ENCODE data around the gene PDCD11. TPM values are rescaled to one million over a fixed set of nuclear protein-coding genes. Genes with fewer than 3 reads are reported as not detected.

Gene PDCD11
- total and polyA plus RNA-seq, 3 experiments from 2014 or later = 16.4 to 91.3 (median 88.5) TPM

DNA sequence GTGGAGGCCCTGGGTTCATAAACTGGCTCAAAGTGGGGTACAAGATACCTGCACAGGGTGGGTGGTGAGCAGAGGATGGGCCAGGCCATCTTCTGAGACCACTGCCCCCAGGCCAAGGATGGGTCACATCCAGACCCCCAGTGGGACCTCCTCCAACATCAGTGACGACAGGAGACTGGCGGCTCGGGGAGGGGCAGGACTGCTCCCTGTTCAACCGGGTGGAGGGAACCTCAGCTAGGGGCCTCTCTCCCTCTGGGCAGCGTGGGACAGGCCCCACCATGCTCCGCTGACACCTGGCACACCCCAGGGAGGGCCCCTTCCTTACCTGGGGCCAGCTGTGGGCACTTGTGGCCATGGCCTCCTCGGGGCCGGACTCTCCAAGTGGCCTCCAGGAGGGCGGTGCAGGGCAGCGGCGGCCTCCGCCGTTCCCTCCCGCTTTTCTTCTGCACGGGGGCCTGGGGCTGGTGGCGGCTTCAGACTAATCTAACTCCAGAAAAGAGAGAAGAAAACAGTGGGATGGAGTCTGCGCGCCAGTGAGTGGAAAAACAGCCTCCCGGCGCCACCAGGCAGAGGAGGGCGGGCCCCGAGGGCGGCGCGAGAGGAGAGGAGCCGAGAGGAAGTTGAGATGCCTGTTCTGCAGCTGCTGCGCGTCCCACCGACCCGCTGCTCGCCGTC is 55.5 kb downstream of the PDCD11 start, which contains the start of gene CALHM2:
TSS of gene CALHM2 (minus strand) at position 540 of the 675 bp plus-strand sequence. CDS start 2,429 bp downstream, outside the sequence.
- POLR2A ChIA-PET = interaction anchor here (0.8 to 3.8 kb wide), 4 partner anchors 8 to 34 kb away, joined by 3 to 25 read pairs (median 4); no protein-coding TSS in a partner anchor
- H3K9me3 ChIP-seq (ENCODE audit: low read length) = no peaks in the 10 kb centered on the region
- H3K4me3 ChIP-seq (ENCODE audit: low read length) = peak within 1 kb of the TSS; percentile 78
- H3K27ac ChIP-seq (ENCODE audit: low read depth, low read length) = peak within 1 kb of the TSS; percentile 61
- peaks cover 30% of the 10 kb centered on the region for H3K4me1 ChIP-seq (ENCODE audit: insufficient read depth, low read length)
- CTCF ChIA-PET = interaction anchor here (0.6 to 5.9 kb wide), 10 partner anchors 14 to 36 kb away, joined by 3 to 30 read pairs (median 8); no protein-coding TSS in a partner anchor
- H3K27me3 ChIP-seq (ENCODE audit: insufficient read depth, low read length, poor library complexity, severe bottlenecking) = no peaks in the 10 kb centered on the region
- peaks cover 51 to 67% (median 51%) of the 10 kb centered on the region in 3 donors for H3K4me1 Mint-ChIP-seq
- DNase-seq = peak; percentile 31 to 66 (median 38)
- H3K27me3 Mint-ChIP-seq = no peaks in the 10 kb centered on the region
- H3K9me3 Mint-ChIP-seq = no peaks in the 10 kb centered on the region
- peaks cover 8% of the 10 kb centered on the region for H3K36me3 ChIP-seq (ENCODE audit: insufficient read depth, low read length)
- peak within 1 kb of the TSS; percentile 81 to 98 (median 96) for H3K4me3 Mint-ChIP-seq
- peak within 1 kb of the TSS; percentile 87 to 99 (median 95) for H3K27ac Mint-ChIP-seq
- H3K36me3 Mint-ChIP-seq = peaks cover 7 to 44% (median 9%) of the 10 kb centered on the region in 3 donors

DNA sequence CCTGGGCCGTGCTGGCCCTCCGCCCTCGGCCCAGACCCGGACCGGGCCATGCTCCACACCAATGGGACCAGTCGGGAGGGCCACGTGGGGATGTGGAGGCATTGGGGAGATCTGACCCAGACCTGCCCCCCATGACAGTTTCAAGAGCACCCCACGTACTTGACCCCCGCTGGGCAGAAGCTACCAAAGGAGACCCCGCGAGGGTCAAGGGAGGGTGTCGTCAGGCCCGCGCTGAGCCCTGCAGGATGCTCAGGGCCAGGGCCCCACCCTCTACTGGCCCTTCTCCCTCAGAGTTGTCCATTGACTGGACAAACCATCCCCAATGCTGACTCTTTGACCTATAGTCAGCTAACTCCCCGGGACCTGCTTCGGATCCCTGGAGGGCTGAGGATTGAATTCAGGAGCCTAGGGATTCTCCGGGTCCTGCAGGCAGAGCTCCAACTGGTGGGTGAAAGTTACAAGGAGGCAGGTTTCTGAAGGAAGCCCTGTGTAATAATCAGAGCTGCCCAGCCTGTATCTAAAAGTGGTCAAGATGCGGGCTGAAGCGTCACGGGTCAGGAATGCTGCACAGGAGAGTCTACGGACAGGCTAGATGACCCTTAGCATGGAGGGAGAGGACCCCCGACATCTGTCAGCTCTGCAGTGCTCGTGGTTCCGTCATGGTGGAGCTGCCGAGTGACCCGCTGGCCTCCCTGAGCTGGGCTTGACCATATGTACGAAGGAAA is 56.2 kb downstream of the PDCD11 start:
- H3K27me3 ChIP-seq (ENCODE audit: insufficient read depth, low read length, poor library complexity, severe bottlenecking) = no peaks in the 10 kb centered on the region
- peaks cover 47 to 64% (median 48%) of the 10 kb centered on the region in 3 donors for H3K4me1 Mint-ChIP-seq
- no peak overlapping the region for H3K27ac ChIP-seq (ENCODE audit: low read depth, low read length)
- CTCF ChIA-PET = interaction anchor here (0.6 to 5.9 kb wide), 8 partner anchors 13 to 36 kb away, joined by 3 to 30 read pairs (median 8); no protein-coding TSS in a partner anchor
- DNase-seq = no peak
- H3K27me3 Mint-ChIP-seq = no peaks in the 10 kb centered on the region
- peaks cover 7 to 37% (median 9%) of the 10 kb centered on the region in 3 donors for H3K36me3 Mint-ChIP-seq
- no peaks in the 10 kb centered on the region for H3K9me3 ChIP-seq (ENCODE audit: low read length)
- H3K4me1 ChIP-seq (ENCODE audit: insufficient read depth, low read length) = peaks cover 30% of the 10 kb centered on the region
- peak overlapping the region; percentile 78 for H3K4me3 ChIP-seq (ENCODE audit: low read length)
- no peaks in the 10 kb centered on the region for H3K9me3 Mint-ChIP-seq
- H3K36me3 ChIP-seq (ENCODE audit: insufficient read depth, low read length) = peaks cover 8% of the 10 kb centered on the region
- H3K4me3 Mint-ChIP-seq = peak overlapping the region; percentile 81 to 98 (median 96)
- POLR2A ChIA-PET = interaction anchor here (0.8 to 3.8 kb wide), 4 partner anchors 9 to 33 kb away, joined by 3 to 25 read pairs (median 4); no protein-coding TSS in a partner anchor
- peak overlapping the region in 7 of 8 donors; percentile 70 to 96 (median 84) for H3K27ac Mint-ChIP-seq

DNA sequence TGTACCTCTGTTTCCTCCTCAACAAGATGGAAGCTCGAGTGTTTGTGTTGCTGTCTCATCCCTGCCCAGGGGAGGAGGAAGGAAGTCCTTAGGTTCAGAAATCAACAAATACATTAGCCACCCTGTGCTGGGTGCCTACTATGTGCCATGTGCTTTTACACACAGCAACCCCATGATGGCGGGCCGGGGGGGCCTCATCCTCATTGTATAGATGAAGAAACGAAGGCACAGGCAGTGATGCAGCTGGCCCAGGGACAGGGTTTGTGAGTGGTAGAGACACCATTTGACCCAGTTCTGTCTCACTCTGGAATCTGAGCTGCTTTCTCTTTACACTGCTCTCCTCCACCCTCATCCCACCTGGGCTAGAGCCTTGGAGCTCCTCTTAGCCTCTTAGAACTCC is 57.6 kb downstream of the PDCD11 start:
- DNase-seq = no peak
- H3K9me3 Mint-ChIP-seq = no peaks in the 10 kb centered on the region
- H3K27ac Mint-ChIP-seq = peak overlapping the region; percentile 3 to 94 (median 78)
- H3K4me3 ChIP-seq (ENCODE audit: low read length) = no peak overlapping the region
- peaks cover 26% of the 10 kb centered on the region for H3K4me1 ChIP-seq (ENCODE audit: insufficient read depth, low read length)
- peaks cover 36 to 58% (median 41%) of the 10 kb centered on the region in 3 donors for H3K4me1 Mint-ChIP-seq
- H3K27ac ChIP-seq (ENCODE audit: low read depth, low read length) = no peak overlapping the region
- no peaks in the 10 kb centered on the region for H3K27me3 ChIP-seq (ENCODE audit: insufficient read depth, low read length, poor library complexity, severe bottlenecking)
- no peaks in the 10 kb centered on the region for H3K9me3 ChIP-seq (ENCODE audit: low read length)
- H3K27me3 Mint-ChIP-seq = no peaks in the 10 kb centered on the region
- peaks cover 3 to 28% (median 4%) of the 10 kb centered on the region in 3 donors for H3K36me3 Mint-ChIP-seq
- peaks cover 5% of the 10 kb centered on the region for H3K36me3 ChIP-seq (ENCODE audit: insufficient read depth, low read length)
- ChIA-PET CTCF (interaction anchor here (1.2 to 5.9 kb wide), 4 partner anchors 22 to 38 kb away, joined by 3 to 30 read pairs (median 18); no protein-coding TSS in a partner anchor), POLR2A (no interaction called here)
- peak overlapping the region in 5 of 7 donors; percentile 81 to 98 (median 96) for H3K4me3 Mint-ChIP-seq

DNA sequence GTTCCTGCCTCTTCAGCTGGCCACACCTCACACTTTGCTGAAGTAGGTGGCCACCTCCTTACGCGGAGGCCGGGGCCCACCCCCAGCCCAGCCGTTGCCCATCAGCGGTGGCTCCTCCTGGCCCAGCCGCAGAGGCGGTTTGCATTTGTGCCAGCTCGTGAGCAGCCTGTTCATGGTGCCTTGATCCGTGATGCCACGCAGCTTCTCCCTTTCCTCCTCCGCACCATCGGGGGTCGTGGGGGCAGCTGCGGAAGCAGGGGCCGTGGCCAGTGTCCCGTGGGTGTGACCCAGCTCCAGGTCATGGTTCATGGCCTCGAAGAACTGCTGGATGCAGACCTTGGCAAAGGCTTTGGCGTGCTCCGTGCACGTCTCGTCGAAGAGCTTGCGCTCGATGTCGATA is 58.8 kb downstream of the PDCD11 start:
- Mint-ChIP-seq H3K27ac (no peak overlapping the region), H3K27me3 (no peaks in the 10 kb centered on the region), H3K9me3 (no peaks in the 10 kb centered on the region), H3K4me3 (peak overlapping the region in 1 of 7 donors; percentile 81), H3K36me3 (peaks cover 0 to 16% (median 1%) of the 10 kb centered on the region in 3 donors), H3K4me1 (peaks cover 32 to 58% (median 38%) of the 10 kb centered on the region in 3 donors)
- Histone ChIP-seq H3K9me3 (ENCODE audit: low read length) (no peaks in the 10 kb centered on the region), H3K4me3 (ENCODE audit: low read length) (no peak overlapping the region), H3K36me3 (ENCODE audit: insufficient read depth, low read length) (no peaks in the 10 kb centered on the region), H3K4me1 (ENCODE audit: insufficient read depth, low read length) (peaks cover 15% of the 10 kb centered on the region), H3K27me3 (ENCODE audit: insufficient read depth, low read length, poor library complexity, severe bottlenecking) (no peaks in the 10 kb centered on the region), H3K27ac (ENCODE audit: low read depth, low read length) (no peak overlapping the region)
- ChIA-PET CTCF (interaction anchor here (0.7 to 2.0 kb wide), 2 partner anchors 10 to 39 kb away, joined by 3 to 5 read pairs; no protein-coding TSS in a partner anchor), POLR2A (interaction anchor here (0.6 kb wide), 1 partner anchor 484 kb away, joined by 3 read pairs; no protein-coding TSS in a partner anchor)
- DNase-seq = no peak

DNA sequence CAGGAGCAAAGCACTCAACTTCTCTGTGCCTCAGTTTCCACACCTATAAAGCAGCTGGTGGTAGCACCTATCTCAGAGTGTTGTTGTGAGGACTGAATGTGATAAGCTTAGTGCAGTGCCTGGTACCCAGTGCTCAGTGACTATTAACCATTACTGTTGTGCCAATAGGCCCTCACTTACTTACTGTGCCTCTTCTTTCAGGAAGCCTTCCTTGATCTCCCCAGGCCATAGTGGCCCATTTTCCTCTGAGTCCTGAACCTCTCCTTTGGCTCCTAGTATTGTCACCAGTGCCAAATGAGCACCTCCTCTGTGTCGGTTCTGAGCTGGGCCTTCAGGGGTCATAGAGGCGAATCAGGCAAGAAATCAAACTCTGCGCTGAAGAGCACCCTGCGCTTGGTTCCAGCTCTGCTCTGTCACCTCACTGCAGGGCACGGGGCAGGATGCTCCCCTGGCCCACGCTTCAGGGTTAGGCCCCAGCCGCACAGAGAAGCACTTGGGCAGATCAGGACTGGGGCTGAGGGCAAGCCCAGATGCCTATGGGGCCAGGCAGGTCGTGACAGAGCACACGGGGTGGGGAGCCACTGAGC is 59.7 kb downstream of the PDCD11 start:
- peak overlapping the region in 2 of 7 donors; percentile 37 to 54 for H3K4me3 Mint-ChIP-seq
- peaks cover 0 to 7% (median 0%) of the 10 kb centered on the region in 3 donors for H3K36me3 Mint-ChIP-seq
- no peak for DNase-seq
- no peaks in the 10 kb centered on the region for H3K36me3 ChIP-seq (ENCODE audit: insufficient read depth, low read length)
- no peaks in the 10 kb centered on the region for H3K27me3 Mint-ChIP-seq
- no peak overlapping the region for H3K27ac ChIP-seq (ENCODE audit: low read depth, low read length)
- no peaks in the 10 kb centered on the region for H3K9me3 ChIP-seq (ENCODE audit: low read length)
- no peaks in the 10 kb centered on the region for H3K9me3 Mint-ChIP-seq
- no peak overlapping the region for H3K4me3 ChIP-seq (ENCODE audit: low read length)
- H3K27ac Mint-ChIP-seq = peak overlapping the region in 3 of 8 donors; percentile 27 to 72 (median 36)
- H3K27me3 ChIP-seq (ENCODE audit: insufficient read depth, low read length, poor library complexity, severe bottlenecking) = no peaks in the 10 kb centered on the region
- peaks cover 7% of the 10 kb centered on the region for H3K4me1 ChIP-seq (ENCODE audit: insufficient read depth, low read length)
- ChIA-PET POLR2A (no interaction called here), CTCF (interaction anchor here (2.0 kb wide), 1 partner anchor 10 kb away, joined by 5 read pairs; no protein-coding TSS in a partner anchor)
- H3K4me1 Mint-ChIP-seq = peaks cover 23 to 50% (median 31%) of the 10 kb centered on the region in 3 donors

DNA sequence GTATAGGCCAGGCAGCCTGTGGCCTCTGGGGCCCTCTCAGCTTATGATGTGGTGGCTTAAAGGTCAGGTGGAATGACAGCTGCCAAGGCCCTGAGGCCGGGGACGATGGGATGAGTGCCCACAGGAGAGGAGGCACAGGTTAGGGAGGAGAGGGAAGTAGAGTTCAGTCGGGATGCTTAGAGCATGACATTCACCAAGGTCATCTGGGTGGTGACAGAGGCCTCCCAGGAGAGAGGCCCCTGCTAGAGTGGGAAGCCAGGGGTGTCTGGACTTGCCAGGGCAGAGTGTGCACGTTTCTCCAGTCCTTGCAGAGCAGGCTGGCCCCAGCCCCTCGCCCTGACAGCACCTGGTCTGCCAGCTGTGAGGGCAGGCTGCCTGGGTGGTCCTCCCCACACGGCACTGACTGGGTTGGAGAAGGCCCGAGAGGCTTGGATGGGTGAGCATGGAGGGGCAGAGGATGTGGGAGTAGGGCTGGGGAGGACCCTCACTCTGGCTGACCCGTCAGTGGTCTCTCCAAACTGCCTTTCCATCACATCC is 60.8 kb downstream of the PDCD11 start:
- H3K27me3 Mint-ChIP-seq = no peaks in the 10 kb centered on the region
- no peaks in the 10 kb centered on the region for H3K27me3 ChIP-seq (ENCODE audit: insufficient read depth, low read length, poor library complexity, severe bottlenecking)
- POLR2A ChIA-PET = no interaction called here
- H3K9me3 Mint-ChIP-seq = no peaks in the 10 kb centered on the region
- peaks cover 21 to 48% (median 29%) of the 10 kb centered on the region in 3 donors for H3K4me1 Mint-ChIP-seq
- H3K4me3 ChIP-seq (ENCODE audit: low read length) = no peak overlapping the region
- H3K27ac ChIP-seq (ENCODE audit: low read depth, low read length) = no peak overlapping the region
- H3K36me3 Mint-ChIP-seq = peaks cover 0 to under 1% (median 0%) of the 10 kb centered on the region in 3 donors
- CTCF ChIA-PET = interaction anchor here (1.1 kb wide), 1 partner anchor 21 kb away, joined by 3 read pairs; no protein-coding TSS in a partner anchor
- DNase-seq = no peak
- H3K27ac Mint-ChIP-seq = peak overlapping the region in 4 of 8 donors; percentile 17 to 85 (median 60)
- H3K4me3 Mint-ChIP-seq = no peak overlapping the region
- peaks cover 7% of the 10 kb centered on the region for H3K4me1 ChIP-seq (ENCODE audit: insufficient read depth, low read length)
- H3K36me3 ChIP-seq (ENCODE audit: insufficient read depth, low read length) = no peaks in the 10 kb centered on the region
- no peaks in the 10 kb centered on the region for H3K9me3 ChIP-seq (ENCODE audit: low read length)

DNA sequence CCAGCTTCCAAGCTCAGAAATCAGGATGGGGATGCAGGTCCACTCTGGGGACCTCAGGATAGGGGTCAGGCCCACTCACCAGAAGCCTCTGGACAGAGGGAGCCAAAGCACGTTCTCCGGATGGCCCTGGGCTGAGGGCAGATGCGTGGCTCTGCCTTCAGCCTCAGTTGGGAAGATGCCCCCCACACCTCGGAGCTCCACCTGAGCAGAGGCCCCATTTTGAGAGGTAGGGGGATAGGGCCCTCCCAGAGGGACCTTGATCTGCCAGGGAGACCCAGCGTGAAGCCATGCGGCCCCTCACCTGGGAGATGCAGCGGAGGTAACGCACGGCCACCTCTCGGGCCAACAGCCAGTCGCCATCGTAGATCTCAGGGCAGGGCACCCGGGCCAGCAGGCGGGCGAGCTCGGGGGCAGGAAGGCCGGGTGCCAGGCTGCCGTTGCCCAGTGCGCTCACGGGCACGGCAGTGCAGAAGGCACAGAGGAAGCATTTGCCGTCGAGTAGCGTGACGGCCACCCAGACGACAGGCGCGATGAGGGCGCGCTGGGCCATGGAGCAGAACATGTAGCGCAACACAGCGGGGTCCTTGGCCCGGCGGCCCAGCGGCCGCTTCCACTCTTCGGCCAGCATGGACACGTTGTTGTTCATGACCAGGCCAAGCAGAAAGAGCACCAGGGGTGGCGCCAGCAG is 61.6 kb downstream of the PDCD11 start:
- POLR2A ChIA-PET = no interaction called here

More for the DNA sequence above, 61.6 kb downstream of the PDCD11 start:
- Mint-ChIP-seq H3K27me3 (no peaks in the 10 kb centered on the region), H3K4me1 (peaks cover 18 to 40% (median 22%) of the 10 kb centered on the region in 3 donors), H3K36me3 (no peaks in the 10 kb centered on the region), H3K27ac (peak overlapping the region in 1 of 8 donors; percentile 22), H3K9me3 (peaks cover 0 to 2% (median 0%) of the 10 kb centered on the region in 5 donors), H3K4me3 (no peak overlapping the region)
- Histone ChIP-seq H3K27me3 (ENCODE audit: insufficient read depth, low read length, poor library complexity, severe bottlenecking) (no peaks in the 10 kb centered on the region), H3K4me3 (ENCODE audit: low read length) (no peak overlapping the region), H3K9me3 (ENCODE audit: low read length) (no peaks in the 10 kb centered on the region), H3K36me3 (ENCODE audit: insufficient read depth, low read length) (no peaks in the 10 kb centered on the region), H3K4me1 (ENCODE audit: insufficient read depth, low read length) (no peaks in the 10 kb centered on the region), H3K27ac (ENCODE audit: low read depth, low read length) (no peak overlapping the region)
- CTCF ChIA-PET = interaction anchor here (1.1 kb wide), 1 partner anchor 20 kb away, joined by 3 read pairs; no protein-coding TSS in a partner anchor
- DNase-seq = no peak
